Stimulated activated CD8-positive, alpha-beta memory T cell treated with anti-CD3 and anti-CD28 coated beads, Interleukin-7, amount 100 ng/mL, for 48 hours (primary cell): ENCODE measurements around the gene MYADML2.

Source experiments
- DNase-seq, 2 donors: peaks; one replicate each; pipeline ENCODE4 v3.0.0-alpha.2; 2020; ENCODE audit warnings: low read depth in 1 of 2; ENCODE audit errors: extremely low read depth in 1 of 2

The MYADML2 gene

DNA sequence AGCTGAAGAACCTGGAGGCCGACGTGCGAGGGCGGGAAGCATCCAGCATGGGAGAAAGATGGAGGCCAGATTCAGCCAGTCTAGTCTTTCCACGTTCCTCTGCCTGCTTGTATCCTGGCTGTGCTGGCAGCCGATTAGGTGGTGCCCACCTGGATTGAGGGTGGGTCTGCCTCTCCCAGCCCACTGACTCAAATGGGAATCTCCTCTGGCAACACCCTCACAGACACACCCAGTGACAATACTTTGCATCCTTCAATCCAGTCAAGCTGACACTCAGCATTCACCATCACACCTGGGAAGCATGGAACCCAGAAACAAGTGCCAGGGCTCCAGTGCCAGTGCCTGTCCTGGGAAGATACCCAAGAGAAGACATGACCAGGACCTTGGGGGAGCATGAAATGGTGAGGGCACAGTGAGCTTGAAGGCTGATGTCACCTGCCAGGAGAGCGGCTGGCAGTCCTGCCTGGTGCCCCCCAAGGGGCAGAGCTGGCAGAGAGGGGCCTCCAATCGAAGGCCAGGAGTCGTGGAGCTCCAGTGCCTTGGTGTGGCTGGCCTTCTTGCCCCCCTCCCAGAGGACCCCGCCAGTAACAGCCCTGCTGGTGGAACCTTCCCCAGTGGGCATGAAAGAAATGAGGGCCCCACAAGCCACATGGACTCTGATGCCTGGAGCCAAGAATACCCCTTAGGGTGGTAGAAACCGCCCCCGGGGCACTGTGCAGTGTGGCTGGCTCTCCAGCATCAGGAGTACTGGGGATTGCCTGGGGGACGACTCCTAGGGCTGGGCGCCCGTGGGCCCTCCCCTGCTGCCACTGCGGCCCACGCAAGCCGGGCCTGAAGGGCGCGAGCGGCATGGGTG is 45.6 kb downstream of the MYADML2 start:
- no peak for DNase-seq

DNA sequence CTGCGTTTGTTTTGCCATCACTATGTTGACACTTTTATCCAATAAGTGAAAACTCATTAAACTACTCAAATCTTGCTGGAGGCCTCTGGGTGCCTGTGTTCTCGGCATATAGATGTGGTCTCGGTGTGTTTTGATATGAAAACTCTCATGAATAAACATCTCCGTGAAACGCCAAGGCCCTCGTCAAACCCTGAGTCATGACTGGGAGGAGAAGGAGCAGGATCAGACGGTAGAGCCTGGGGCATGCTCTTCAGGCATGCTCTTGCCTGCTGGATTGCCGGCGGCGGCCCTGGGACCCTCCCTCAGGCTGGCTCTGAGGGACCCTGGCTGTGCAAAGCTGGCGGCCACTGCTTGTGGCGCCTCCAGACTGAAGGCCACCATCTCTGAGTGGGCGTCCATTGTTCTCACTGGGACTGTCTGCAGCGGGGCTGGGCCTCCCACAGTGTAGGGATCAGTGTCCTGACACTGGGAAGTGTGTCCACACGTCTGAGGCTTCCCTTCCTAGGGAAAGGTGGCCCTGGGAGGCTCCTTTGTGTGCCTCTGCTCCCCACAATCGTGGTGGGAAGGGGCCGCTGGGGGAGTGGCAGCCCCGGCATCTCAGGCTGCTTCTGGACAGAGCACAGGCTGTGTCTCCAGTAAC is 46.7 kb downstream of the MYADML2 start:
- no peak for DNase-seq

DNA sequence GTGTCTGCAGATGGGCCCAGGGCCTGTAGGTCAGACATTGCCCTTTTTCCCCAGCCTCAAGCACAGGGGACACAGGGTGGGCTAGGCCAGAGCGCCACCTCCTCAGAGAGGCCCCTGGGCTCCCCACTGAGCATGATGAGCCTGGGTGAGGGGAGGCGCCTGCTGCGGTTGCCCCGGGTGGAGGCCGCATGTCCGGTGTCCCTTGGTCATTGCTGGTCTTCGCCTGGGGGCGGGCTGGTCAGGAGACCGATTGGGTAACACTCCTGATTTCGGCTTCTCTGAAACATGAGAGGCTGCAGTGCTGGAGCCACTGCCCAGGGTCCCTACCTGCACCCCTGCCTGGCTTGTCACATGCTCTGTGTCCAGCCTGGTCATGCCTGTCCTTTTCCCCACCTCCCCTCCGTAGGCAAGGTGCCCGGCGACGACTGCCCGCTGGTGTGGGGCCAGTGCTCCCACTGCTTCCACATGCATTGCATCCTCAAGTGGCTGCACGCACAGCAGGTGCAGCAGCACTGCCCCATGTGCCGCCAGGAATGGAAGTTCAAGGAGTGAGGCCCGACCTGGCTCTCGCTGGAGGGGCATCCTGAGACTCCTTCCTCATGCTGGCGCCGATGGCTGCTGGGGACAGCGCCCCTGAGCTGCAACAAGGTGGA is 47.4 kb downstream of the MYADML2 start:
- DNase-seq, result no peak

DNA sequence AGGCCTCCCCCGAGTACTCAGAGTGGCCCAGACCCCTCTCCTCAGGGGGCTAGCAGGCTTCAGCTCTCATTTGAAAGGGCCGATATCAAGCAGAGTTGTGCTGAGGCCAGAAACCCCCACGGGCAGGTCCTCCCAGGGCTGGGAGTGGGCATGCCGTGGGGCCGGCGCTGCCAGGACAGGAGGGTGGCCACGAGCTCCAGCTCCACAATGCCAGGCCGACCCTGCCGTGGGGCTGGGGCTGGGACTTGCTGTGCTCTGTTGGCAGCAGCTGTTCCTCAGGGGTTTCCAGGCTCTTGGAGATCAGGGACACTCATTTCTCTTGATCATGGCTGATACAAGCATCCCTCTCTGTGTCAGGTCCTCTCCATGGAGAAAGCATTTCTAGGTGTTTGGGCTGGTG is 48.1 kb downstream of the MYADML2 start:
- no peak for DNase-seq

DNA sequence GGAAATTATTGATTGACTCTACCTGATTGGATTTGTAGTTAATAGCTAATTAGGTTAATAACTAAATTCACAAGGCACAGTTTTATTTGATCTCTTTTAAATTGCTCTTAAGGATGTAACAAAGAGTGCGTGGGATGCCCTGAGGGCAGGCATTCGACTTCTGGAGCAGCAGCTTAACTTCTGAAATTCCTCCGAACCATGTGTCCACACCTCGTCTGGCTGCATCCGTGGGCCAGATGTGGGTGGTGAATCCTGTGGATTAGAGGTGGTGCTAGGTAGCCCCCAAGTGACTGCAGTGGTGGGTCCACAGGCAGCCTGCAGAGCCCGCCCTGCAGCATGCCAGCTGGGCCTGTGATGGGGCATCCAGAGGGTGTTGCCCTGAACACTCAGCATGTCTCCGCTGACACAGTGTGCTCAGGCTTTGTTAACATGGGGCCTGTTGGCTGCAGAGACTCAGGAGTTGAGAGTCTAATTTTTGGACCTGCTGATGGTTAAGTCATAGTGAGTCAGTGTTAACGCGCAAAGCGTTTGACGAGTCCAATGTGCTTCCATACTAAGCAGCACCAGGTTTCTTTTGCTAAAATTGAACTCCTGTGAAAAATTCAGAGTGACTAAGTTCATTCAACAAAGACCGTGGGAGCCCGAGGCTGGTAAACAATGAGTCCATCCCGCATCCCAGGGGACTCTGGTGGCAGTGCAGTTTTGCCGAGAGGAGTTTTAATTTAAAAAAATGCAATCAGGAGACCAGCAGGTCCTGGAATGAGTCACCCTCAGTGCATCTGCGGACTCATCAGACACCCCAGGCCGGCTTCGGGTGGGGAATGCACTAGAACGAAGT is 48.8 kb downstream of the MYADML2 start:
- DNase-seq, result no peak

DNA sequence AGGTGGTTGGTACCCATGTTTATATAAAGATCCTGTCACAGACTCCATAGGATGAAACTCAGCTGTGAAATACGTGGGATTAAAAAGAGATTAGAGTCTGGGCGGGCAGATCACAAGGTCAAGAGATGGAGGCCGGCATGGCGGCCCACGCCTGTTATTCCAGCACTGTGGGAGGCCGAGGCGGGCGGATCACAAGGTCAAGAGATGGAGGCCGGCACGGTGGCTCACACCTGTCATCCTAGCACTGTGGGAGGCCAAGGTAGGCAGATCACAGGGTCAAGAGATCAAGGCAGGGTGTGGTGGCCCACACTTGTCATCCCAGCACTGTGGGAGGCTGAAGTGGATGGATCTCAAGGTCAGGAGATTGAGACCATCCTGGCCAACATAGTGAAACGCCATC is 51.6 kb downstream of the MYADML2 start:
- DNase-seq, result no peak

DNA sequence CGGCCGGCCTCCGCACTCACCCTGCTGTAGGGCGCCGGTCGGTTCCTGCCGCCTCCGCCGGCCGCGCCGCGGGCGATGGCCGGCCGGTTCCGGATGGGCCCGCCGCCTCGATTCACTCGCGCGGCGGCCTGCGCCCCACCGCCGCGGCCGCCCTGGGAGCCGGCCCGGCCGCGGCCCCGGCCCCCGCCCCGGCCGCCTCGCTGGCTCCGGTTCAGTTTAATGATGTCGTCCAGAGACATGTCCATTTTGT is 55.8 kb downstream of the MYADML2 start:
- DNase-seq, result no peak

DNA sequence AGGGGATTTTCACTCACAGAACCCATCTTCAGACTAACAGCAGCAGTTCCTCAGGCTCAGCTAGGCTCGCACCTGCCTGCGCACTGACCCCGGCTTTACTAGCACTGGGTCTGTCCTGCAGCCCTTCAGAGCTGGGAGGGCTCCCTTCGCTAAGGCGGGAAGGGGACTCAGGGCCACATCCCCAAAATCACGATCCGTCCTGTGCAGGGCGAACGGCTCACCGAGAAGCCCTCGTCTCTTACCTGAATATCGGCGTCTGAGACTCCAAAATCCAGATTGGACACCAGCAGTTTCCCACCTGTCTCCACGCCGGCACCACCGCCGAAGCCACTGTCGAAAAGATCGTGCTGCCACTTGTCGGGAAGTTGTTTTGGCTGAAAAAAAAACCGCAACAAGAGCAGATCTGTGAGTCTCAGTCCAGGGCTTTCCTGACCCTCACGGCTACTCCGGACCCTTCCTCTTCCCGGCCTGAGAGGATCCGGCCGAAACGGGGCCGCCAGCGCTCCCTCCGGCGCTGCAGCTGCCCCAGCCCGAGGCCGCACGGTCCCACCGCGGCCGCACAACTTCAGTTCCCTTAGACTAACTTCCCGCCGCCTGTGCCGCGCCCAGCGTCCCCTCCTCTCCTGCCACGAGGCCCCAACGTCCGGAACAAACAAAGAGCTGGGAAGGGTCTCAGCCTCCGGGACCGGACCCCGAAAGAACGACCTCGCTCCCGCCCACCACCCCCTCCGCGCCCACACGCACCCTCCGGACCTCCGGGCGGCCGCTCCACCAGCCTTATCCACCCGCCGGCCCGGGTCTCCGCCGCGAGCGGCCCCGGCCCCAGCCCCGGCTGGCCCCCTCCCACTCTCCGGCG is 56.4 kb downstream of the MYADML2 start:
- DNase-seq, result no peak
